ENCODE data around the gene ADM.

Gene ADM

GRCh38 chr11:10291801-10292638 lies 12.9 kb upstream of the ADM start:
- DNase-seq = no peak

- peak; percentile 55 to 83 for DNase-seq
Measured at GRCh38 chr11:10293423-10294289, 11.2 kb upstream of the ADM start, which contains the start of gene SBF2. Gene SBF2 (minus strand): TSS chr11:10294219. CDS start chr11:10294069, 150 bp downstream.

GRCh38 chr11:10294290-10294953 lies 10.5 kb upstream of the ADM start:
- peak in 1 of 2 donors; percentile 43 for DNase-seq

- no peak for DNase-seq
Measured at GRCh38 chr11:10295064-10295901, 9.6 kb upstream of the ADM start.

GRCh38 chr11:10298342-10298741 lies 6.5 kb upstream of the ADM start:
- DNase-seq = no peak

GRCh38 chr11:10301656-10302358 lies 3.1 kb upstream of the ADM start:
- DNase-seq = no peak

GRCh38 chr11:10302359-10302743 lies 2.5 kb upstream of the ADM start:
- DNase-seq = no peak

GRCh38 chr11:10302744-10303557 lies 1.9 kb upstream of the ADM start:
- DNase-seq = peak; percentile 25 to 58

- DNase-seq = no peak
Measured at GRCh38 chr11:10303558-10304363, 1.1 kb upstream of the ADM start.

- no peak for DNase-seq
Measured at GRCh38 chr11:10305262-10305963, 540 bp downstream of the ADM start.

GRCh38 chr11:10305964-10306918 lies 1.4 kb downstream of the ADM start:
- no peak for DNase-seq

- no peak for DNase-seq
Measured at GRCh38 chr11:10307022-10307399, 2.1 kb downstream of the ADM start.

- DNase-seq = peak; percentile 66 to 74
Measured at GRCh38 chr11:10307400-10308200, 2.7 kb downstream of the ADM start.

GRCh38 chr11:10308201-10308954 lies 3.5 kb downstream of the ADM start:
- no peak for DNase-seq

GRCh38 chr11:10309163-10310093 lies 4.6 kb downstream of the ADM start:
- DNase-seq = no peak
